ENCODE measurements around the gene ECE2.

Gene ECE2

GRCh38 chr3:184275961-184276910 lies at the start of gene ECE2:
Gene ECE2 (plus strand): TSS chr3:184276022. CDS start chr3:184276154, 132 bp downstream.
- Histone ChIP-seq H3K4me1 (ENCODE audit: control insufficient read depth, insufficient read depth, low read length) (no peaks in the 10 kb centered on the region), H3K9ac (ENCODE audit: low read length) (no peak within 1 kb of the TSS), H3K36me3 (ENCODE audit: control insufficient read depth, insufficient read depth, low read length) (no peaks in the 10 kb centered on the region), H3K27me3 (ENCODE audit: control insufficient read depth, insufficient read depth, low read length) (peaks cover 31% of the 10 kb centered on the region), H3K9me3 (ENCODE audit: control insufficient read depth, low read length) (no peaks in the 10 kb centered on the region), H3K4me3 (ENCODE audit: low read length) (no peak within 1 kb of the TSS)

GRCh38 chr3:184227481-184227935 lies 48.3 kb upstream of the ECE2 start:
- H3K4me1 ChIP-seq (ENCODE audit: control insufficient read depth, insufficient read depth, low read length), result peaks cover 9% of the 10 kb centered on the region
- H3K9me3 ChIP-seq (ENCODE audit: control insufficient read depth, low read length), result no peaks in the 10 kb centered on the region
- H3K4me3 ChIP-seq (ENCODE audit: low read length), result no peak overlapping the region
- H3K9ac ChIP-seq (ENCODE audit: low read length), result no peak overlapping the region
- no peaks in the 10 kb centered on the region for H3K36me3 ChIP-seq (ENCODE audit: control insufficient read depth, insufficient read depth, low read length)
- H3K27me3 ChIP-seq (ENCODE audit: control insufficient read depth, insufficient read depth, low read length), result peaks cover 57% of the 10 kb centered on the region

GRCh38 chr3:184228376-184229137 lies 47.3 kb upstream of the ECE2 start:
- Histone ChIP-seq H3K9ac (ENCODE audit: low read length) (no peak overlapping the region), H3K27me3 (ENCODE audit: control insufficient read depth, insufficient read depth, low read length) (peaks cover 66% of the 10 kb centered on the region), H3K4me3 (ENCODE audit: low read length) (no peak overlapping the region), H3K36me3 (ENCODE audit: control insufficient read depth, insufficient read depth, low read length) (no peaks in the 10 kb centered on the region), H3K9me3 (ENCODE audit: control insufficient read depth, low read length) (no peaks in the 10 kb centered on the region), H3K4me1 (ENCODE audit: control insufficient read depth, insufficient read depth, low read length) (peaks cover 9% of the 10 kb centered on the region)

GRCh38 chr3:184229394-184230080 lies 46.3 kb upstream of the ECE2 start, which contains the start of gene VWA5B2:
Gene VWA5B2 (plus strand): TSS chr3:184229585. CDS start chr3:184230529, 944 bp downstream.
- peak within 1 kb of the TSS; percentile 22 for H3K9ac ChIP-seq (ENCODE audit: low read length)
- peaks cover 66% of the 10 kb centered on the region for H3K27me3 ChIP-seq (ENCODE audit: control insufficient read depth, insufficient read depth, low read length)
- H3K9me3 ChIP-seq (ENCODE audit: control insufficient read depth, low read length), result no peaks in the 10 kb centered on the region
- H3K4me1 ChIP-seq (ENCODE audit: control insufficient read depth, insufficient read depth, low read length), result peaks cover 9% of the 10 kb centered on the region
- H3K36me3 ChIP-seq (ENCODE audit: control insufficient read depth, insufficient read depth, low read length), result no peaks in the 10 kb centered on the region
- H3K4me3 ChIP-seq (ENCODE audit: low read length), result peak within 1 kb of the TSS; percentile 8

- peak overlapping the region; percentile 22 for H3K9ac ChIP-seq (ENCODE audit: low read length)
- H3K27me3 ChIP-seq (ENCODE audit: control insufficient read depth, insufficient read depth, low read length), result peaks cover 66% of the 10 kb centered on the region
- H3K9me3 ChIP-seq (ENCODE audit: control insufficient read depth, low read length), result no peaks in the 10 kb centered on the region
- H3K4me1 ChIP-seq (ENCODE audit: control insufficient read depth, insufficient read depth, low read length), result peaks cover 9% of the 10 kb centered on the region
- H3K36me3 ChIP-seq (ENCODE audit: control insufficient read depth, insufficient read depth, low read length), result no peaks in the 10 kb centered on the region
- H3K4me3 ChIP-seq (ENCODE audit: low read length), result peak overlapping the region; percentile 8
These were observed 45.7 kb upstream of the ECE2 start for GRCh38 chr3:184230081-184230602.

- Histone ChIP-seq H3K9ac (ENCODE audit: low read length) (no peak overlapping the region), H3K4me1 (ENCODE audit: control insufficient read depth, insufficient read depth, low read length) (peaks cover 9% of the 10 kb centered on the region), H3K9me3 (ENCODE audit: control insufficient read depth, low read length) (no peaks in the 10 kb centered on the region), H3K36me3 (ENCODE audit: control insufficient read depth, insufficient read depth, low read length) (no peaks in the 10 kb centered on the region), H3K4me3 (ENCODE audit: low read length) (no peak overlapping the region), H3K27me3 (ENCODE audit: control insufficient read depth, insufficient read depth, low read length) (peaks cover 66% of the 10 kb centered on the region)
These were observed 45.0 kb upstream of the ECE2 start for GRCh38 chr3:184230603-184231528.

- Histone ChIP-seq H3K9ac (ENCODE audit: low read length) (no peak overlapping the region), H3K36me3 (ENCODE audit: control insufficient read depth, insufficient read depth, low read length) (no peaks in the 10 kb centered on the region), H3K9me3 (ENCODE audit: control insufficient read depth, low read length) (no peaks in the 10 kb centered on the region), H3K4me3 (ENCODE audit: low read length) (no peak overlapping the region), H3K27me3 (ENCODE audit: control insufficient read depth, insufficient read depth, low read length) (peaks cover 62% of the 10 kb centered on the region), H3K4me1 (ENCODE audit: control insufficient read depth, insufficient read depth, low read length) (peaks cover 9% of the 10 kb centered on the region)
These were observed 44.2 kb upstream of the ECE2 start for GRCh38 chr3:184231671-184232070.

- H3K27me3 ChIP-seq (ENCODE audit: control insufficient read depth, insufficient read depth, low read length), result peaks cover 50% of the 10 kb centered on the region
- no peaks in the 10 kb centered on the region for H3K36me3 ChIP-seq (ENCODE audit: control insufficient read depth, insufficient read depth, low read length)
- peaks cover 9% of the 10 kb centered on the region for H3K4me1 ChIP-seq (ENCODE audit: control insufficient read depth, insufficient read depth, low read length)
- H3K4me3 ChIP-seq (ENCODE audit: low read length), result no peak overlapping the region
- H3K9ac ChIP-seq (ENCODE audit: low read length), result no peak overlapping the region
- H3K9me3 ChIP-seq (ENCODE audit: control insufficient read depth, low read length), result no peaks in the 10 kb centered on the region
These were observed 42.5 kb upstream of the ECE2 start for GRCh38 chr3:184233127-184233843.

- Histone ChIP-seq H3K4me3 (ENCODE audit: low read length) (no peak overlapping the region), H3K9me3 (ENCODE audit: control insufficient read depth, low read length) (no peaks in the 10 kb centered on the region), H3K36me3 (ENCODE audit: control insufficient read depth, insufficient read depth, low read length) (no peaks in the 10 kb centered on the region), H3K27me3 (ENCODE audit: control insufficient read depth, insufficient read depth, low read length) (peaks cover 41% of the 10 kb centered on the region), H3K9ac (ENCODE audit: low read length) (no peak overlapping the region), H3K4me1 (ENCODE audit: control insufficient read depth, insufficient read depth, low read length) (peaks cover 8% of the 10 kb centered on the region)
These were observed 41.6 kb upstream of the ECE2 start for GRCh38 chr3:184234224-184234623.

- H3K9me3 ChIP-seq (ENCODE audit: control insufficient read depth, low read length), result no peaks in the 10 kb centered on the region
- peaks cover 41% of the 10 kb centered on the region for H3K27me3 ChIP-seq (ENCODE audit: control insufficient read depth, insufficient read depth, low read length)
- peaks cover 2% of the 10 kb centered on the region for H3K4me1 ChIP-seq (ENCODE audit: control insufficient read depth, insufficient read depth, low read length)
- no peak overlapping the region for H3K4me3 ChIP-seq (ENCODE audit: low read length)
- H3K36me3 ChIP-seq (ENCODE audit: control insufficient read depth, insufficient read depth, low read length), result no peaks in the 10 kb centered on the region
- H3K9ac ChIP-seq (ENCODE audit: low read length), result no peak overlapping the region
These were observed 41.0 kb upstream of the ECE2 start for GRCh38 chr3:184234671-184235380.

Measured in mucosa of stomach (tissue), 1 donor.